VCaP (cell line): ENCODE data around the gene MRPL32.

ENCODE experiments used
- H3K27ac ChIP-seq: fragments of 450-650 bp; 2 replicates; pipeline ENCODE4 v1.5.1; 2017
- TF ChIP-seq, protein P1 (sequence below): fragments of 450-650 bp; conservative IDR thresholded peaks from 2 replicates; pipeline ENCODE4 v1.5.1; 2017; ENCODE audit warnings: mild to moderate bottlenecking, moderate library complexity

Gene MRPL32

DNA sequence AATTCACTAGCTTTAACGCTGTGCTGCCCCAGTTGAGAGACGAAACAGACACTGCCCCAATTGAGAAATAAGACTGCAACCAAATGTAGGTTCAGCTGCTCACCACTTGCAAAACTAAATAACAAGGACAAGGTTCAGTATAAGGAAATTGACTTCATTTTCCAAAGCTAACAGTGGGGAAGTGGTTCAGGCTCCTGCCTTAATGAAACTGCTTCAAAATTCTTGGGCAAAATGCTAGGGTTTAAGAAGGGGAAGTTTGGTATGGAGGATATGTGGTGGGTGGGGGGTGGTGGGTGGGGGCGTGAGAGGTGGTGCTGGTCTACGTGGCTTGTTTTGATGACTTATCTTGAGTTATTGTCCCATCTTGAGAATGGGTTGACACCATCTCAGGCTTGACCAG, 21.8 kb downstream of the MRPL32 start:
- TF ChIP-seq, protein P1, sequence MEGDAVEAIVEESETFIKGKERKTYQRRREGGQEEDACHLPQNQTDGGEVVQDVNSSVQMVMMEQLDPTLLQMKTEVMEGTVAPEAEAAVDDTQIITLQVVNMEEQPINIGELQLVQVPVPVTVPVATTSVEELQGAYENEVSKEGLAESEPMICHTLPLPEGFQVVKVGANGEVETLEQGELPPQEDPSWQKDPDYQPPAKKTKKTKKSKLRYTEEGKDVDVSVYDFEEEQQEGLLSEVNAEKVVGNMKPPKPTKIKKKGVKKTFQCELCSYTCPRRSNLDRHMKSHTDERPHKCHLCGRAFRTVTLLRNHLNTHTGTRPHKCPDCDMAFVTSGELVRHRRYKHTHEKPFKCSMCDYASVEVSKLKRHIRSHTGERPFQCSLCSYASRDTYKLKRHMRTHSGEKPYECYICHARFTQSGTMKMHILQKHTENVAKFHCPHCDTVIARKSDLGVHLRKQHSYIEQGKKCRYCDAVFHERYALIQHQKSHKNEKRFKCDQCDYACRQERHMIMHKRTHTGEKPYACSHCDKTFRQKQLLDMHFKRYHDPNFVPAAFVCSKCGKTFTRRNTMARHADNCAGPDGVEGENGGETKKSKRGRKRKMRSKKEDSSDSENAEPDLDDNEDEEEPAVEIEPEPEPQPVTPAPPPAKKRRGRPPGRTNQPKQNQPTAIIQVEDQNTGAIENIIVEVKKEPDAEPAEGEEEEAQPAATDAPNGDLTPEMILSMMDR, result no peak
- no peak overlapping the region for H3K27ac ChIP-seq

DNA sequence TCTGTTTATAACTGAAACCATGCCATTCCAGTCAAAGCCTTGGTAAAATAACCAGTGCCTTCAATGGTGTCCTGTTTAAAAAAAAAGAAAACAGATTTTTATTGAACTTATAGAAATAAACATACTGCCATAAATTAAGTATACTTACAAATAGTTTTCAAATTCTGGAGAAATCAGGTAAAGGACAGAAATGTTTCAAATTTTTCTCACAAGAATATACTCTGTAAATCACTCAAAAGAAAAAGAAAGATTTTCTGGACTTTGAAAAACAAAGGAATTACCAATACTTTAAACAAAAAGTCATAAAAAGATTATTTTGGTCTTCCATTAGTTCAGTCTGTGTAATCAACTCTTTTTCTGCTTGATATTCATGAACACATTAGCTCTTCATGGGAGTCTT, 23.9 kb downstream of the MRPL32 start:
- TF ChIP-seq, protein P1, result no peak
- no peak overlapping the region for H3K27ac ChIP-seq

DNA sequence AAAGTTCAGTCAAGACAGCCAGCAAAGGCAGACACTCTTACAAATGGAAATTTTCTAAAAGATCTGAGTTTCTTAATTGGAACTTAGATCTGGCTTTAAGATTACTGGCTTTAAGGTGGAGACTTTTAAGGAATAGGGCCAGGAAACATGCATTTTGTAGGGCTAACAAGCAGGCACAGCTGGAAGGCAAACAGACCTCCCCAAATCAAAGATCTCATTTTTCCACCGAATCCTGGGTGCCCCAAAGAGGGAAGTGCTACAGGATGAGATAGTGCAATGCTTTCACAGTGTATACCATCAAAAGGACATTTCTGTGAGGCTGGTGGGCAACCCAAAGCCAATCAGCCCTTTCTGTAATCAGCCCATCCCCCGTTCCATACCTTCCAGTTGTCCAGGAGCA, 27.4 kb downstream of the MRPL32 start:
- TF ChIP-seq, protein P1, result no peak
- no peak overlapping the region for H3K27ac ChIP-seq

DNA sequence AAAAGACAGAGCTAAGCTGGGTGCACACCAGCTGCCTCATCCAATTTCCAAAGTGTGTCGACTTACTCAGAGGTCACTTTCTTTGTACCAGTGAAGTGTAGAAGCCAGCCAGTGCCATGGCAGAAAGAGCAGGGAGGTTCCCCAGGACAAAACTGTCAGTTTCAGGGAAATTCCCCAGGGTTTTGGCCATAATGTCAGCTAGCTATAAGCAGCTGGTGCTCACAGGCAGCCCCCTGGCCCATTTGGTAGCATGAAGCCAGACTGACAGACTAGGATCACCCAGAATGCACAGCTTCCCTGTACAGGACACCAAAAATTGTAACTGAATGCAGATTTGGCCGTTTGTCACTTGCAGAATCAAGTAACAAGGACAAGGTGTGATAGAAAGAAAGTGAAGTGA, 28.6 kb downstream of the MRPL32 start:
- no peak overlapping the region for H3K27ac ChIP-seq
- TF ChIP-seq, protein P1, result no peak

DNA sequence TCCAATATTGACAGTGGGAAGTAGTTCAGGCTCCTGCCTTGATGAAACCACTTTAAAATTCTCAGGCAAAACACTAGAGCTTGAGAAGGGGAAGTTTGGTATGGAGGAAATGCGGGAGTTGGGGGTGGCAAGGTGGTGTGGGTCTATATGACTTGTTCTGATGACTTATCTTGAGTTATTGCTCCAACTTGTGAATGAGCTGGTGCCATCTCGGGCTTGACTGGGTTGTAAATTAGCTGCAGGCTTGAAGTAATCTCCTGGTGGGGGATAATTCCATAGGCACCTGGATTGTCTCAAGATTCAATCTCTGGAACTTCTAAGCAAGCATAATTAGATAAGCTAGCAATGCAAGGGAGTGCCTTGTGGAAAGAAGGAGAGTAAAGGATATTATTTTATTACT, 29.0 kb downstream of the MRPL32 start:
- TF ChIP-seq, protein P1, result no peak
- H3K27ac ChIP-seq, result no peak overlapping the region

DNA sequence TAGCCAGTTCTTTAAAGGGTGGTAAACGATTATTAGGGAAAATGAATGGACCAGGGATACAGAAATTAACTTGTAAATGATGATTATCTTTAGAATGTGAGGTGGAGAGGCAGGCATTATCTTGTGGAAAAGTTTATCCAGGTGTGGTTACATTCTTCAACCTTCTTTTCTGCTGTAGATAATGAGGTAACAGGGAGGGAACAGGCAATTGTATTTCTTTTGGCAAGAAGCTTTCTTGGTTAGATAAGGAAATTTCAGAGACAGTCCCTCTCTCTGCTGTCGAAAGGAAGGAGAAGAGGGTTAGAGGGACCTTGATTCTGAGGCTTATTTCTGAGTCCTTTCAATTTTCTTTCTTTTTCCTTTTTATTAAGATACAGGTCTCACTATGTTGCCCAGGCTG, 32.1 kb downstream of the MRPL32 start:
- TF ChIP-seq, protein P1, result no peak
- H3K27ac ChIP-seq, result no peak overlapping the region

DNA sequence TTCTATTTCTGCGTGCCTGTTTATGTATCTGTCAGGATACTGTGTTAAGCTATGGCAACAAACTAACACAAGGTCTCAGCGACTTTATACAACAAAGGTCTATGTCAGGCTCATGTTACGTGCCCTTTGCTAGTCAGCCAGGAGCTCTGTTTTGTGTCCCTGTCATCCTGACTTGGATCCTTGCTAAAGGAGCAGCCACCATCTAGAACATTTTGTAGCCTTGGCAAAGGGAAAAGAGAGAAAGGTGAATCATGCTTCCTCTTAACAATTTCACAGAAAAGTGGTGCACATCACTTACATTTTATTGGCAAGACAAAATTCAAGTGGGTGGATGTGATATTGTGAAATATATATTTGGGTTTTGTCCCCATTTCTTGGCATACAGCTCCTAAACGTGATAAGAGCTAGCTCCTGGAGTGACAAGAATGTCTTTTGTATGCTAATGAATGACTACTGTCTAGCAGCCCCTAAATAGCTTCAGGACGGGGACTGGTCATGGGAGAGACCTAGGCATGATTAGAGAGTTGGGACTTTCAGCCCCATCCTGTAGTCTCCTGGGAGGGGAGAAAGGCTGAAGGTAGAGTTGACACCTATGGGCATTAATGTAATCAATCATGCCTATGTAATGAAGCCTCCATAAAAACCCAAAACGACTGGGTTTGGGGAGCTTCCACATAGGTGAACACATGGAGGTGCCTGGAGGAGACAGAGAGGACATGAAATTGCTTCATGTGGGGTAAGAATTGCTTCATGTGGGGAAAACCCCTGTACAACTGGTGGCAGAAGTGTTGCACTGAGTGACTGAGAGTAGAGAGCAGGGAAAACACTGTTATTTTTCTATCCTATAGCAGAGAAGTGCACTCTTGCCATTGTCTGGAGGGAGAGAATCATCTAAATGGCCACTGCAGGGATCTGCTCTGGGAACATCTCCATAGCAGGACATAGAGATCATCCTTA, 33.0 kb downstream of the MRPL32 start:
- TF ChIP-seq, protein P1, result no peak

More for the DNA sequence above, 33.0 kb downstream of the MRPL32 start:
- no peak overlapping the region for H3K27ac ChIP-seq
